Measurements from ENCODE around the gene RPTN. TPM values are rescaled to one million over a fixed set of nuclear protein-coding genes. Genes with fewer than 3 reads are reported as not detected.

Gene RPTN
- polyA plus RNA-seq, 3 donors: not detected

GRCh38 chr1:152189657-152190442 lies 30.8 kb upstream of the RPTN start:
- Histone ChIP-seq H3K36me3 (replicated peaks in 1 of 2; ENCODE audit: control insufficient read depth in 1 of 2, insufficient read depth in 2 of 2, low read length in 2 of 2) (no peaks in the 10 kb centered on the region), H3K9me3 (replicated peaks in 1 of 2; ENCODE audit: control insufficient read depth in 1 of 2, insufficient read depth in 1 of 2, low read length in 2 of 2) (no peaks in the 10 kb centered on the region), H2AFZ (ENCODE audit: insufficient read depth, low read depth, low read length, poor library complexity, severe bottlenecking) (peak overlapping the region; percentile 91), H3K4me3 (replicated peaks in 1 of 3; ENCODE audit: low read depth in 2 of 3, low read length in 3 of 3) (peak overlapping the region in 1 of 3 experiments; percentile 82), H3K27me3 (ENCODE audit: control insufficient read depth in 2 of 2, insufficient read depth in 2 of 2, low read length in 2 of 2) (peaks cover 0 to 15% of the 10 kb centered on the region in 2 donors), H3K4me2 (replicated peaks; ENCODE audit: extremely low read depth, low read length, poor library complexity, severe bottlenecking) (peak overlapping the region; percentile 99), H4K20me1 (ENCODE audit: insufficient read depth, low read length) (no peaks in the 10 kb centered on the region), H3K4me1 (ENCODE audit: control insufficient read depth in 1 of 2, insufficient read depth in 2 of 2, low read length in 2 of 2) (peaks cover 15 to 20% of the 10 kb centered on the region in 2 donors), H3K27ac (ENCODE audit: low read depth in 1 of 2, low read length in 2 of 2) (no peak overlapping the region), H3K79me2 (ENCODE audit: insufficient read depth, low read length) (no peaks in the 10 kb centered on the region), H3K9ac (ENCODE audit: insufficient read depth, low read length, poor library complexity, severe bottlenecking) (no peak overlapping the region)
- Mint-ChIP-seq H3K9me3 (peaks cover 0 to 3% (median 0%) of the 10 kb centered on the region in 7 donors), H3K4me3 (peak overlapping the region; percentile 78 to 87), H3K36me3 (no peaks in the 10 kb centered on the region), H3K27ac (peak overlapping the region in 2 of 7 donors; percentile 65 to 73), H3K4me1 (peaks cover 27% of the 10 kb centered on the region), H3K27me3 (ENCODE audit: low read depth in 3 of 3) (peaks cover 14 to 32% (median 20%) of the 10 kb centered on the region in 3 donors)
- peak; percentile 78 for TF ChIP-seq CTCF (IDR thresholded peaks at IDR 0.05)
- intact Hi-C loops (cut with micrococcal nuclease): loop anchor here (2.0 to 5.0 kb wide), 2 partner anchors 252 to 269 kb away; no protein-coding TSS in a partner anchor
- DNase-seq: peak; percentile 44 to 66 (median 59)
- WGBS (ENCODE audit: insufficient coverage): 11% methylated on average over 1 of the region's 9 CpGs

- 8% methylated on average over 54 of the region's 62 CpGs for WGBS (ENCODE audit: insufficient coverage)
- peaks cover 27% of the 10 kb centered on the region for H3K4me1 Mint-ChIP-seq
- TF ChIP-seq CTCF (IDR thresholded peaks at IDR 0.05): peak; percentile 97
- peaks cover 15 to 20% of the 10 kb centered on the region in 2 donors for H3K4me1 ChIP-seq (ENCODE audit: control insufficient read depth in 1 of 2, insufficient read depth in 2 of 2, low read length in 2 of 2)
- peaks cover 0 to 15% of the 10 kb centered on the region in 2 donors for H3K27me3 ChIP-seq (ENCODE audit: control insufficient read depth in 2 of 2, insufficient read depth in 2 of 2, low read length in 2 of 2)
- H3K36me3 Mint-ChIP-seq: no peaks in the 10 kb centered on the region
- no peak overlapping the region for H3K27ac Mint-ChIP-seq
- H3K4me3 ChIP-seq (replicated peaks in 1 of 3; ENCODE audit: low read depth in 2 of 3, low read length in 3 of 3): peak overlapping the region; percentile 30 to 82 (median 35)
- H3K9me3 Mint-ChIP-seq: peaks cover 0 to 3% (median 0%) of the 10 kb centered on the region in 7 donors
- peaks cover 12 to 34% (median 23%) of the 10 kb centered on the region in 3 donors for H3K27me3 Mint-ChIP-seq (ENCODE audit: low read depth in 3 of 3)
- H3K79me2 ChIP-seq (ENCODE audit: insufficient read depth, low read length): no peaks in the 10 kb centered on the region
- peak overlapping the region; percentile 91 for H2AFZ ChIP-seq (ENCODE audit: insufficient read depth, low read depth, low read length, poor library complexity, severe bottlenecking)
- H3K9me3 ChIP-seq (replicated peaks in 1 of 2; ENCODE audit: control insufficient read depth in 1 of 2, insufficient read depth in 1 of 2, low read length in 2 of 2): no peaks in the 10 kb centered on the region
- peak overlapping the region; percentile 66 for H3K9ac ChIP-seq (ENCODE audit: insufficient read depth, low read length, poor library complexity, severe bottlenecking)
- no peaks in the 10 kb centered on the region for H3K36me3 ChIP-seq (replicated peaks in 1 of 2; ENCODE audit: control insufficient read depth in 1 of 2, insufficient read depth in 2 of 2, low read length in 2 of 2)
- intact Hi-C loops (cut with micrococcal nuclease): loop anchor here in 1 of 2 donors (2.0 kb wide), 1 partner anchor 270 kb away; no protein-coding TSS in a partner anchor
- H3K27ac ChIP-seq (ENCODE audit: low read depth in 1 of 2, low read length in 2 of 2): no peak overlapping the region
- H3K4me2 ChIP-seq (replicated peaks; ENCODE audit: extremely low read depth, low read length, poor library complexity, severe bottlenecking): peak overlapping the region; percentile 99
- no peaks in the 10 kb centered on the region for H4K20me1 ChIP-seq (ENCODE audit: insufficient read depth, low read length)
- H3K4me3 Mint-ChIP-seq: peak overlapping the region; percentile 78 to 87
- peak; percentile 59 to 71 (median 66) for DNase-seq
Measured at GRCh38 chr1:152188673-152189591, 29.9 kb upstream of the RPTN start.
